ENCODE results near the gene C1QL4. TPM values are rescaled to one million over a fixed set of nuclear protein-coding genes. Genes with fewer than 3 reads are reported as not detected.

The C1QL4 gene
- total and polyA plus RNA-seq, 9 of the 15 experiments (the other 6 are each of a cell fraction or from before 2014, with no cell fraction given) = 0.08 to 2.1 (median 0.31) TPM

DNA sequence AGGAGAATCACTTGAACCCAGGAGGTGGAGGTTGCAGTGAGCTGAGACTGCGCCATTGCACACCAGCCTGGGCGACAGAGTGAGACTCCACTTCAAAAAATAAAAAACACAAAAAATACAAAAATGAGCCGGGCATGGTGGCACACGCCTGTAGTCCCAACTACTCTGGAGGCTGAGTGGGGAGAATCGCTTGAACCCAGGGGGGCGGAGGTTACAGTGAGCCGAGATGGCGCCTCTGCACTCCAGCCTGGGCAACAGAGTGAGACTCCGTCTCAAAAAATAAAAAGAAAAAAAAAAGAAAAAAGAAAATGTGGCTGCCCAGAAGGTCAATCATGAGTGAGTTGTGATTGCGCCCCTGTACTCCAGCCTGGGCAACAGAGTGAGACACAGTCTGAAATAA, 18.9 kb upstream of the C1QL4 start:
- FAIRE-seq = no peak
- Histone ChIP-seq H3K79me2 (ENCODE audit: control insufficient read depth, insufficient read depth, low read length) (no peaks in the 10 kb centered on the region), H3K36me3 (ENCODE audit: control insufficient read depth, insufficient read depth, low read length) (no peaks in the 10 kb centered on the region), H2AFZ (ENCODE audit: low read depth, low read length) (no peak overlapping the region), H3K9me3 (replicated peaks; ENCODE audit: control insufficient read depth, insufficient read depth, low read depth, low read length) (no peaks in the 10 kb centered on the region), H3K27ac (ENCODE audit: extremely low read depth, low read depth, low read length) (no peak overlapping the region), H3K4me1 (replicated peaks in 1 of 2; ENCODE audit: control insufficient read depth in 2 of 2, insufficient read depth in 2 of 2, low read length in 2 of 2) (no peaks in the 10 kb centered on the region), H4K20me1 (replicated peaks; ENCODE audit: control insufficient read depth, insufficient read depth, low read length) (no peaks in the 10 kb centered on the region), H3K9ac (ENCODE audit: insufficient read depth in 1 of 2, low read depth in 2 of 2, low read length in 2 of 2) (no peak overlapping the region), H3K4me3 (no peak overlapping the region), H3K4me2 (ENCODE audit: insufficient read depth, low read length) (no peak overlapping the region), H3K9me1 (ENCODE audit: control insufficient read depth, insufficient read depth, low read length) (no peaks in the 10 kb centered on the region), H3K27me3 (ENCODE audit: control insufficient read depth in 2 of 2, insufficient read depth in 2 of 2, low read length in 2 of 2) (peaks cover 0 to 5% of the 10 kb centered on the region in 2 experiments; a peak in 1 of 5 replicates)
- no TSS peak for BruUV-seq (replicated peaks)
- in situ Hi-C loops (cut with MboI) = no loop called here
- 40% methylated on average over 10 of the region's 10 CpGs for WGBS (ENCODE audit: insufficient coverage, low coverage, missing lambda C conversion rate)
- TF ChIP-seq ZNF449 (CRISPR knock-in tag; IDR thresholded peaks at IDR 0.05) = no peak
- intact Hi-C loops (cut with micrococcal nuclease) = loop anchor here (10.0 kb wide), 1 partner anchor 349 kb away; the partner anchor contains the start of gene FMNL3
- DNase-seq (ENCODE audit: extremely low read depth in 1 of 4, low spot score in 3 of 4) = no peak
- CTCF ChIA-PET (ENCODE audit: low intra/inter-chr PET ratio) = interaction anchor here (2.6 to 8.6 kb wide), 2 partner anchors 24 to 158 kb away, joined by 11 to 185 read pairs; no protein-coding TSS in a partner anchor
- ATAC-seq = no peak
- POLR2A ChIA-PET = interaction anchor here (0.7 kb wide), 1 partner anchor 38 kb away, joined by 3 read pairs; no protein-coding TSS in a partner anchor

- H3K27me3 ChIP-seq (ENCODE audit: control insufficient read depth in 2 of 2, insufficient read depth in 2 of 2, low read length in 2 of 2) = peaks cover 0 to 17% of the 10 kb centered on the region in 2 experiments; a peak in 3 of 5 replicates
- no peaks in the 10 kb centered on the region for H3K9me1 ChIP-seq (ENCODE audit: control insufficient read depth, insufficient read depth, low read length)
- H3K79me2 ChIP-seq (ENCODE audit: control insufficient read depth, insufficient read depth, low read length) = no peaks in the 10 kb centered on the region
- no TSS peak for BruUV-seq (replicated peaks)
- intact Hi-C loops (cut with micrococcal nuclease) (loop anchor here (10.0 kb wide), 1 partner anchor 352 kb away; the partner anchor contains the start of gene FMNL3), in situ Hi-C loops (cut with MboI) (no loop called here)
- no peak for DNase-seq (ENCODE audit: extremely low read depth in 1 of 4, low spot score in 3 of 4)
- no peaks in the 10 kb centered on the region for H3K36me3 ChIP-seq (ENCODE audit: control insufficient read depth, insufficient read depth, low read length)
- TF ChIP-seq TEAD1 (CRISPR knock-in tag; IDR thresholded peaks at IDR 0.05) = no peak
- peak; percentile 50; the same call in 1 of the 2 replicates for TF ChIP-seq ZC3H11A (IDR thresholded peaks at IDR 0.05; ENCODE audit: low read depth, low read length)
- ATAC-seq = no peak
- 8% methylated on average over 2 of the region's 2 CpGs for WGBS (ENCODE audit: insufficient coverage, low coverage, missing lambda C conversion rate)
- no peak for FAIRE-seq
- no peak overlapping the region for H2AFZ ChIP-seq (ENCODE audit: low read depth, low read length)
- no peak overlapping the region for H3K4me3 ChIP-seq
- ChIA-PET CTCF (ENCODE audit: low intra/inter-chr PET ratio) (interaction anchor here (1.2 kb wide), 1 partner anchor 162 kb away, joined by 3 read pairs; no protein-coding TSS in a partner anchor), POLR2A (interaction anchor here (0.7 to 2.3 kb wide), 3 partner anchors 14 to 183 kb away, joined by 4 to 11 read pairs (median 6); partner anchors contain the start of gene SPATS2)
- H3K9ac ChIP-seq (ENCODE audit: insufficient read depth in 1 of 2, low read depth in 2 of 2, low read length in 2 of 2) = no peak overlapping the region
- no peak overlapping the region for H3K27ac ChIP-seq (ENCODE audit: extremely low read depth, low read depth, low read length)
- H4K20me1 ChIP-seq (replicated peaks; ENCODE audit: control insufficient read depth, insufficient read depth, low read length) = 0 out of 2 replicates have a peak, but pooled peaks cover under 1% of the 10 kb centered on the region
- peaks cover 2 to 7% of the 10 kb centered on the region in 2 experiments for H3K4me1 ChIP-seq (replicated peaks in 1 of 2; ENCODE audit: control insufficient read depth in 2 of 2, insufficient read depth in 2 of 2, low read length in 2 of 2)
- H3K4me2 ChIP-seq (ENCODE audit: insufficient read depth, low read length) = no peak overlapping the region
- no peaks in the 10 kb centered on the region for H3K9me3 ChIP-seq (replicated peaks; ENCODE audit: control insufficient read depth, insufficient read depth, low read depth, low read length)
These were observed 15.4 kb upstream of the C1QL4 start for GRCh38 chr12:49352351-49352750.

Data from K562 (cell line).